HG03108 (cell line): Measurements from ENCODE around the gene SMURF1.

Experiments
- ATAC-seq: cut with Tn5 transposase; IDR thresholded peaks from one replicate; pipeline ENCODE4 v1.9.1; 2021; ENCODE audit warnings: moderate library complexity; ENCODE audit not compliant: unreplicated experiment

Gene SMURF1

GRCh38 chr7:99008921-99009530 lies 134.9 kb downstream of the SMURF1 start:
- no peak for ATAC-seq

- ATAC-seq = no peak
Measured at GRCh38 chr7:99008181-99008631, 135.7 kb downstream of the SMURF1 start.

- no peak for ATAC-seq
Measured at GRCh38 chr7:99006739-99007424, 137.0 kb downstream of the SMURF1 start.

GRCh38 chr7:99005776-99006175 lies 138.1 kb downstream of the SMURF1 start:
- no peak for ATAC-seq

GRCh38 chr7:99004781-99005500 lies 139.0 kb downstream of the SMURF1 start:
- no peak for ATAC-seq

- ATAC-seq = no peak
Measured at GRCh38 chr7:99004216-99004615, 139.7 kb downstream of the SMURF1 start.

GRCh38 chr7:99003419-99003818 lies 140.5 kb downstream of the SMURF1 start:
- ATAC-seq = no peak

GRCh38 chr7:99002827-99003212 lies 141.1 kb downstream of the SMURF1 start:
- ATAC-seq = no peak

- no peak for ATAC-seq
Measured at GRCh38 chr7:99002148-99002826, 141.6 kb downstream of the SMURF1 start.

- ATAC-seq = no peak
Measured at GRCh38 chr7:99001482-99002147, 142.3 kb downstream of the SMURF1 start.

GRCh38 chr7:99000904-99001465 lies 142.9 kb downstream of the SMURF1 start:
- ATAC-seq = no peak

- no peak for ATAC-seq
Measured at GRCh38 chr7:99000196-99000903, 143.6 kb downstream of the SMURF1 start.

- no peak for ATAC-seq
Measured at GRCh38 chr7:98998821-98999725, 144.8 kb downstream of the SMURF1 start.

GRCh38 chr7:98997846-98998245 lies 146.1 kb downstream of the SMURF1 start:
- no peak for ATAC-seq

- peak; percentile 64 for ATAC-seq
Measured at GRCh38 chr7:98996150-98996552, 147.8 kb downstream of the SMURF1 start.

- no peak for ATAC-seq
Measured at GRCh38 chr7:98995523-98996149, 148.3 kb downstream of the SMURF1 start.

GRCh38 chr7:98995111-98995510 lies 148.8 kb downstream of the SMURF1 start:
- ATAC-seq = no peak
